ENCODE results near the gene SLC26A1. TPM values are rescaled to one million over a fixed set of nuclear protein-coding genes. Genes with fewer than 3 reads are reported as not detected.
A peak's percentile ranks its signal among the peaks of the same experiment; 100 is the strongest.
"Not testable (repeated sequence)": the region's sequence is repeated elsewhere in the genome, so short reads cannot be mapped to it uniquely, and the experiment has no call there.

Gene SLC26A1
- total RNA-seq, 1 experiment from 2014 or later: 6.9 TPM

DNA sequence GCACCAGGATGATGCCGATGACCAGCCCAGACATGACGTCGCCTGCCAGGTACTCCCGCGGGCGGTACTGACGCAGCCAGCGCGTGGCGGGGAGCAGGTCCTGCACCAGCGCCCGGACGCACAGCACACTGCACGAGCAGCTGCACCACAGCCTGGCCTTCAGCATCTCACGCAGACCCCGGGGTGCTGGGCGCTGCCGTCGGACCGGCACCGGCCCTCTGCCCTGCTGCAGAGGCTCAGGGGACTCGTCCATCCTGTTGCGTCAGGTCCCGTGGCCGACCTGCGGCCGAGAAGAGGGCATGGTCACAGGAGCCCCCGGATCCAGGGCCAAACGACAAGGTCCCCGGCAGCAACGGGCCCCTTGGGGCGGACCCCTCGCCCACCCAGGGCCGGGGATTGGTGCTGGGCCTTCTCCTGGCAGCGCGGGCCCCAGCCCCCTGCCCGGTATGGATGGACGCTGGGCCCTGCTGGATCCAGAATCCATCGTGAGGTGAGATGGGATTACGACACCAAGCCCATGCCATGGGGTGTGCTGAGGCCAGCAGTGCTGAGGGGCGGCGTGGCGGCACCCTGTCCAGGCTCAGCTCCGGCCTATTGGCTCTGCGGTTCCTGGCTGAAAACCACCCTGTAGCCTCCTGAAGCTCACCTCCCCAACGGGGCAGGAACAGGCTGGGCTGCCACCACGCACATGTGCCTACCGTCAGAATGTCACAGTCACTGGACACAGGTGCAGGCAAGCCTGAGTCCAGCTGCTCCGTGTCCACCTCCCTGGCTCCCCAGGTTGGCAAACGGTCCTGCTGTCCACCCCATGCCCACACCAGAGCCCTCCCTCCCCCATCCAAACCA, 1.5 kb downstream of the SLC26A1 start:
- DNase-seq (ENCODE audit: low read depth): no peak
- in situ Hi-C loops (cut with HindIII; ENCODE audit: low pct_unique_long_range_greater_than_20kb, low sequenced_read_pairs): no loop called here

- in situ Hi-C loops (cut with HindIII; ENCODE audit: low pct_unique_long_range_greater_than_20kb, low sequenced_read_pairs): no loop called here
- DNase-seq (ENCODE audit: low read depth): no peak
Observed at GRCh38 chr4:990746-991367, 2.3 kb downstream of the SLC26A1 start.

DNA sequence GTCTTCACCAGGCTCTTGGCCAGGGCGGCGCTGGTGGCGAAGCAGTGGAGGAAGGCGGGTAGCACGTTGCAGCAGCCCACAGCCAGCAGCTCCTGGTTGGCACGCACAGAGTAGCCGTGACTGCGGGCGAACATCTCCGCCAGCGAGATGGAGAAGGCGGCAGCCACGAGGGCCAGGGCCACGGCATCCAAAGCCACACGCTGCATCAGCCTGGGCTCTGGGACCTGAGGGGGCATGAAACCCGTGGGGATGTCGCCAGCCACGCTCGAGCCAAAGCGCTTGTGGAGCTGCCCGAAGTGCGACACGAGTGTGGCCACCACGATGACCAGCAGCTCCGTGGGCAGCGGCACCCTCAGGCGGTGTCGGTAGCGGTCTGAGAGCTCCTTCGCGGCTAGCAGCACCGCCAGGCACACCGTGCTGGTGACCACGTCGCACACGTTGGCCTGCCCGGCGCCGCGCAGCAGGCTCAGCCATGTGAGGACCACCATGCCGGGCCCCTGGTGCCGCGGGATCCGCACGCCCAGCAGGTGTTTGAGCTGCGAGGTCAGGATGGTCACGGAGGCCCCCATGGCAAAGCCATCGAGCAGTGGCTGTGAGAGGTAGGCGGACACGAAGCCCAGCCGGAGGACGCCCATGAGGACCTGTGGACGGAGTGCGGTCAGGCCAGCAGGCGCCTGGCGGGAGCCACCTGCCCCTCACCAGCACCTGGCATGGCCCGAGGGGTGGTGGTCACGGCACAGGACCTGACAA, 3.3 kb downstream of the SLC26A1 start:
- in situ Hi-C loops (cut with HindIII; ENCODE audit: low pct_unique_long_range_greater_than_20kb, low sequenced_read_pairs): no loop called here
- no peak for DNase-seq (ENCODE audit: low read depth)

- DNase-seq (ENCODE audit: low read depth): no peak
- in situ Hi-C loops (cut with HindIII; ENCODE audit: low pct_unique_long_range_greater_than_20kb, low sequenced_read_pairs): no loop called here
Observed at GRCh38 chr4:988726-989721, 4.2 kb downstream of the SLC26A1 start.

DNA sequence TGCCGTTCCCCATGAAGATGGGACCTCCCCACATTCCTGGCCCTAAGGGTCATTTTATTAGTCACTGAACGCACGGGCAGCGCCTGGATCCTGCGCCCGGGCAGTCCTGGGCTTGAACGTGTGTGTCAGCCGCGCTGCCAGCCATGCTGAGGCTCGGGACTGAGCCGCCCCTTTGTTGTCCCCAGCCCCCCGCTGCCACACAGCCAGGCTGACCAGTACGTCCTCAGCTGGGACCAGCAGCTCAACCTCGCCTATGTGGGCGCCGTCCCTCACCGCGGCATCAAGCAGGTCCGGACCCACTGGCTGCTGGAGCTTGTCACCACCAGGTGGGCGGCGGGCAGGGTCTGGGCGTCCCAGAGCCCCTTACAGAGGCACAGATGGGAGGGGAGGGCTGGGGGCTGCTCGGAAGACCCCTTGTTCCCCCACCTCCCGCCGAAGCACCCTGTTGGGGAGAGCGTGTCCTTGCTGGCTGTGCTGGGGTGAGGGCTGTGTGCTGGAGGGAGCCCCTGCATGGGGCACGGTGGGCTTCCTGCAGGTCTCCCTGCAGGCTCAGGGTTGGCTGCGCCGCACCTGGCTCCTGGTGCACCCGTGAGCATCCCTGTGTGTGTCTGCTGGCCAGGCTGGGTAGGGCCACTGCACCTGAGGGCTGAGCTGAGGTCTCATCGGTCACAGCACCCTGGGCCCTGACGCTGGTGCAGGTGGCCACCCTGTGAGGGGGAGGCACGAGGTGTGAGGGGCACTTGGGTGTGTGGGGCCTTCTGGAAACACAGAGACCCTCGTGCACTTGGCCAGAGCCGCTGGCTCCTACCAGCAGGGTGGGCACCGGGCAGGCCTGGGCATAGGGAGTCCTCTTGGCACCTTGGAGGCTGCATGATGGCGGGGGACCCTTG, 5.3 kb downstream of the SLC26A1 start:
- in situ Hi-C loops (cut with HindIII; ENCODE audit: low pct_unique_long_range_greater_than_20kb, low sequenced_read_pairs): no loop called here
- no peak for DNase-seq (ENCODE audit: low read depth)

DNA sequence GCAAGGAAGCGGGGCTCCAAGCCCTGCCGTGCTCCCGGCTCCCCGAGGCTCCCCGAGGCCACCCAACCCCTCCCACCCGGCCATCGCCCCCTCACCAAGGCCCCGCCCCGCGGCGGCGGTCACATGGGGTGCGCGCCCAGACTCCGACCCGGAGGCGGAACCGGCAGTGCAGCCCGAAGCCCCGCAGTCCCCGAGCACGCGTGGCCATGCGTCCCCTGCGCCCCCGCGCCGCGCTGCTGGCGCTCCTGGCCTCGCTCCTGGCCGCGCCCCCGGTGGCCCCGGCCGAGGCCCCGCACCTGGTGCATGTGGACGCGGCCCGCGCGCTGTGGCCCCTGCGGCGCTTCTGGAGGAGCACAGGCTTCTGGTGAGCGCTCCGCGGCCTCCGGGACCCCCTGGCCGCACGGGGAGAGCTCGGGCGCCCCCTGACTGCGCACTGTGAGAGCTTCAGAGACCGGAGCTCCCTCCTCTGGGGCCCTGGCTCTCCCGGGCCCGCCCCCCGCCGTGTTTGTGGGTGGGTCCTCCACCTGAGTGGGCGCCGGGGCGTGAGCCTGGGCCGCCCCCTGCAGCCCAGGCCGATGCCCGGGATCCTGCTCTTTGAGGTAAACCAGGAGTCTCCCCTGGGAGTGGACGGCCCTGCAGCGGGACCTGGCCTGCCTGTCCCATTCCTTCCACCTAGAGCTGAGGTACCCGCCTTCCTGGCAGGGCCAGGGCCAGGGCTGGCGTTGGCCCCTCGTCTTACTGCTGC, 6.2 kb downstream of the SLC26A1 start, which contains the start of gene IDUA:
IDUA (plus strand) TSS at position 166 of the 745 bp plus-strand sequence; CDS start at position 207, 41 bp downstream.
- DNase-seq (ENCODE audit: low read depth): peak; percentile 91
- in situ Hi-C loops (cut with HindIII; ENCODE audit: low pct_unique_long_range_greater_than_20kb, low sequenced_read_pairs): no loop called here

DNA sequence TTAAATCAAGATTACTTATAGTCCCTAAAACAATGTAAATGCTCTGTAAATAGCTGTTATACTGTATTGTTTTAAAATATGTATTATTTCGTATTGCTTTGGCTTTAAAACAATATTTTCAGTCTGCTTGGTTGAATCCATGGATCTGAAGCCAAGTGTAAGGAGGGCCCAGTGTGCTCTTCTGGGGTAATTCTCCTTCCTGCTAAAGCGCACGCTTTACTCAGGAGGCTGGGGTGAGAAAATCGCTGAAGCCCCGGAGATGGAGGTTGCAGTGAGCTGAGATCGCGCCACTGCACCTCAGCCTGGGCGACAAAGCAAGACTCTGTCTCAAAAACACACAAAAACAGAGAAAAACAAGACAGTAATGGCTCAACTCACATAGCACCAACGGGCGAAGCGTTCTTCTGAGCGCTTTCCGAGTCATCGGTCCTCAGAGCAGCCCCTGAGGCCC, 6.8 kb downstream of the SLC26A1 start:
- in situ Hi-C loops (cut with HindIII; ENCODE audit: low pct_unique_long_range_greater_than_20kb, low sequenced_read_pairs): no loop called here
- peak; percentile 40 for DNase-seq (ENCODE audit: low read depth)

DNA sequence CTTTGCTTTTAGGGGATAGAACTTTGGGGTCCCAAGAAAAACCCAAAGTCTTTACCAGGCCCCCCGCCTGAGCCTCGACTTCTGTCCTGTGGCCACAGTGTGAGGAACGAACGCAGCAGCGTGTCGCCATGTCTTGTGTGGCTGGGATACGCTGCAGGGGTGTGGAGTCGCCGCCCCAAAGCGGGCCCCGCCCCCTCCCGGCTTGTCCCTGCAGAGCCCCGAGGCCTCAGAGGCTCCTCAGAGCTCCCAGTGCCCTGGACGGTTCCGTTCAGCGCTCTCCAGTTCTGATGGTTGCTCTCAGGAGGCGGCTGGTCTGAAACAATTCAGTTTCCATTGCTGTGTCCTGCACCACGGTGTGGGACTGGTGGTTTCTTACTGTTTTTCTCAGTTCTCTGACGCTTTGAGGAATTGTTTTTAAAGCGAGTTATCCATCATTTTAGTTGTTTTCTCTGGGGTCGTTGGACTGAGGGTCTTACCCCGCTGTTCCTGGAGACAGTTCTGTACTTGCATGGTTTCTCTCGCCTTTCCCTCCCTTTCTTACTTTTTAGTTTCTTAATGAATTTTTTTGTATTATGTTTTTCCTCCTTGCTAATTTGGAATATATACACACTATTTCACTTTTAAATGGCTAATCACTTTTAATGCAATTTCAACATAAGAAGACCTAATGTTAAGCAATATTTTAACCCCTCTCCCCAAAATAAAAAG, 7.9 kb downstream of the SLC26A1 start:
- DNase-seq (ENCODE audit: low read depth): peak; percentile 44
- in situ Hi-C loops (cut with HindIII; ENCODE audit: low pct_unique_long_range_greater_than_20kb, low sequenced_read_pairs): no loop called here

DNA sequence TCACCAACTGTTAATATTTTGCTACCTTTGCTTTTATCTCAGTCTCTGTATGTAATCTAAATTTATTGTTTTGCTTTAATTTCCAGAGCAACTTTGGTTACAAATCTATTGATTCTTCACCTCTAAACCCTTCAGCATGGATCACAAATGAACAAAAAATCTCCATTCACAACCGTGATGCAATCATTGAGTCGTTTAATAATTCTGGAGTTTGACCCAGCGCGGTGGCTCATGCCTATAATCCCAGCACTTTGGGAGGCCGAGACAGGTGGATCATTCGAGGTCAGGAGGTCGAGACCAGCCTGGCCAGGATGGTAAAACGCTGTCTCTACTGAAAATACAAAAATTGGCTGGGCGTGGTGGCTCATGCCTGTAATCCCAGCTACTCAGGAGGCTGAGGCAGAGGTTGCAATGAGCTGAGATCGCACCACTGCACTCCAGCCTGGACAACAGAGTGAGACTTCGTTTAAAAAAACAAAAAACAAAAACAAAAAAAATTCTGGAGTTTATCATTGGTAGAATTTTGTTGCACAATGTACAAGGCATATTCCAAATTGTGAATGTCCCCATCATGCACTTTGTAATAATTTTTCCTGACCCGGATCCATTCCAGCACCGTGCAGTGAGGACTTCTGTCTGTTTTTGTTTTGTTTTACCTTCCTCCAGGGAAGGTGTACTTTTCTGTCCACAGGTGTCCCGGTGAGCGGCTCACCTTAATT, 8.7 kb downstream of the SLC26A1 start:
- in situ Hi-C loops (cut with HindIII; ENCODE audit: low pct_unique_long_range_greater_than_20kb, low sequenced_read_pairs): no loop called here
- no peak for DNase-seq (ENCODE audit: low read depth)

GRCh38 chr4:982814-983213, 10.4 kb downstream of the SLC26A1 start:
- DNase-seq (ENCODE audit: low read depth): no peak
- in situ Hi-C loops (cut with HindIII; ENCODE audit: low pct_unique_long_range_greater_than_20kb, low sequenced_read_pairs): no loop called here

- in situ Hi-C loops (cut with HindIII; ENCODE audit: low pct_unique_long_range_greater_than_20kb, low sequenced_read_pairs): no loop called here
- no peak for DNase-seq (ENCODE audit: low read depth)
Observed at GRCh38 chr4:982291-982690, 10.9 kb downstream of the SLC26A1 start.

DNA sequence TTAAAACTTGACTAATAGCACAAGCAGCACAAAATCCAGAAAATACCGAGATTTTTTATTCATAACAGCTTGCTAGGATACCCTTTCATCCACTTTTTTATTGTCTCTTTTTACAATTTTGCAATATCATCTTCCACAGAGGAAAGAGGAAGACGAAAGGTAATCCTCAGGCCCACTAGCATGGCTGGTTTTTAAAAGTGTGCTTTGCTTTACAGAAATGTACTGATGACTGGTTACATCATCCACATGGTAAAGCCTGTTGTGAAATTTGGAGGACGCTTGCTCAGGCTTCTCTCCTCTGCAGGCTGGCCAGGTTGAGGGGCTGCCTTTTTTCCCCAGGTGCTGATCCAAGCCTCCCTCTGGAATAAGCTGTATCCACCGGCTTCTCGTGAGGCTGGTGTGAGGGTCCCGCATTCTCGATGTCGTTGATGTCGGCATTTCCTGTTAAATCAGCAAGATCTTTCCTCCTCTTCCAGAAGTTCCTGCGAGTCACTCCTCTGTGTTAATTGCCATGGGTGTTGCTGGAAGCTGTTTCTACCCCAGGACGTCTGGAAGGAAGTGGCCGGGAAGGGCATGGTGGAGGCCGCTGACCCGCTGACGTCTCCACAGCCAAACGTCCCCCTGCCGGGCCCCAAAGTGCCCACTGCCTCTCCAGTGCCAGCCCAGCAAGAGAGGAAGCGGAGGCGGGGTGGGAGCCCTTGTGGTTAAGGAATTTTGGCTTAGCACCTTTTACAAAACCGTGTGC, 14.1 kb downstream of the SLC26A1 start:
- DNase-seq (ENCODE audit: low read depth): no peak
- in situ Hi-C loops (cut with HindIII; ENCODE audit: low pct_unique_long_range_greater_than_20kb, low sequenced_read_pairs): no loop called here

GRCh38 chr4:976016-976415, 17.2 kb downstream of the SLC26A1 start:
- in situ Hi-C loops (cut with HindIII; ENCODE audit: low pct_unique_long_range_greater_than_20kb, low sequenced_read_pairs); DNase-seq (ENCODE audit: low read depth): not testable (repeated sequence)

- in situ Hi-C loops (cut with HindIII; ENCODE audit: low pct_unique_long_range_greater_than_20kb, low sequenced_read_pairs): no loop called here
- DNase-seq (ENCODE audit: low read depth): no peak
Observed at GRCh38 chr4:974668-975067, 18.5 kb downstream of the SLC26A1 start.
